NCI-H1436 treated with DMSO at 0.1 percent for 48 hours (cell line): ENCODE data around the gene SLC9A1.

Experiments
- DNase-seq: peaks from one replicate; lab custom pipeline; 2025; lab: John Stamatoyannopoulos, UW

Gene SLC9A1

GRCh38 chr1:27102707-27103468 is 52.0 kb downstream of the SLC9A1 start:
- DNase-seq: no peak

- DNase-seq: no peak
These were observed 52.7 kb downstream of the SLC9A1 start for GRCh38 chr1:27102134-27102706.

GRCh38 chr1:27101696-27102095 is 53.2 kb downstream of the SLC9A1 start:
- DNase-seq: no peak

- no peak for DNase-seq
These were observed 53.9 kb downstream of the SLC9A1 start for GRCh38 chr1:27101054-27101491.

GRCh38 chr1:27100335-27101053 is 54.4 kb downstream of the SLC9A1 start:
- DNase-seq: no peak

- peak; percentile 82 for DNase-seq
These were observed 55.2 kb downstream of the SLC9A1 start for GRCh38 chr1:27099587-27100334.

GRCh38 chr1:27099135-27099586 is 55.8 kb downstream of the SLC9A1 start:
- DNase-seq: peak; percentile 82

GRCh38 chr1:27098431-27099134 is 56.3 kb downstream of the SLC9A1 start:
- DNase-seq: no peak

GRCh38 chr1:27097484-27097917 is 57.4 kb downstream of the SLC9A1 start:
- DNase-seq: no peak

- no peak for DNase-seq
These were observed 59.3 kb downstream of the SLC9A1 start for GRCh38 chr1:27095576-27095975.

GRCh38 chr1:27092888-27093287 is 62.0 kb downstream of the SLC9A1 start:
- no peak for DNase-seq

GRCh38 chr1:27090911-27091310 is 64.0 kb downstream of the SLC9A1 start:
- DNase-seq: no peak

- DNase-seq: no peak
These were observed 67.3 kb downstream of the SLC9A1 start for GRCh38 chr1:27087371-27088220.

GRCh38 chr1:27086628-27087027 is 68.3 kb downstream of the SLC9A1 start:
- no peak for DNase-seq

- DNase-seq: no peak
These were observed 68.9 kb downstream of the SLC9A1 start for GRCh38 chr1:27086026-27086425.

- DNase-seq: no peak
These were observed 70.8 kb downstream of the SLC9A1 start for GRCh38 chr1:27084107-27084506.

GRCh38 chr1:27077968-27078367 is 77.0 kb downstream of the SLC9A1 start:
- DNase-seq: no peak

- DNase-seq: no peak
These were observed 78.1 kb downstream of the SLC9A1 start for GRCh38 chr1:27076803-27077202.

- DNase-seq: no peak
These were observed 80.6 kb downstream of the SLC9A1 start for GRCh38 chr1:27074175-27074780.

- no peak for DNase-seq
These were observed 83.9 kb downstream of the SLC9A1 start for GRCh38 chr1:27071049-27071416.
